ENCODE measurements around the gene STAT4. TPM values are rescaled to one million over a fixed set of nuclear protein-coding genes. Genes with fewer than 3 reads are reported as not detected.

The STAT4 gene
- total RNA-seq, 1 experiment from 2014 or later = 0.71 TPM

- H3K4me1 ChIP-seq (ENCODE audit: insufficient read depth, low read length, poor library complexity, severe bottlenecking) = no peaks in the 10 kb centered on the region
- no peaks in the 10 kb centered on the region for H3K27me3 ChIP-seq (replicated peaks; ENCODE audit: insufficient read depth, low read depth, low read length, poor library complexity)
- no peaks in the 10 kb centered on the region for H3K36me3 ChIP-seq (ENCODE audit: insufficient read depth, low read length, poor library complexity, severe bottlenecking)
- no peak for DNase-seq (ENCODE audit: low spot score)
- no peak for TF ChIP-seq EZH2 (IDR thresholded peaks at IDR 0.05; ENCODE audit: borderline replicate concordance, low read depth, low read length, poor library complexity, severe bottlenecking)
- TF ChIP-seq CTCF (conservative IDR thresholded peaks at IDR 0.05; ENCODE audit: low read depth, low read length) = no peak
- intact Hi-C loops (cut with micrococcal nuclease; ENCODE audit: unreplicated experiment) = no loop called here
- no peak overlapping the region for H3K27ac ChIP-seq (ENCODE audit: low read depth, low read length, poor library complexity, severe bottlenecking)
- no TSS peak for BruUV-seq (replicated peaks)
- ChIA-PET POLR2A (ENCODE audit: low non-redundant PET) (no interaction called here), CTCF (no interaction called here)
- no peaks in the 10 kb centered on the region for H3K9me3 ChIP-seq (ENCODE audit: low read depth, low read length, poor library complexity, severe bottlenecking)
- no peak overlapping the region for H3K4me3 ChIP-seq (ENCODE audit: low read depth, low read length, poor library complexity, severe bottlenecking)
Observed at GRCh38 chr2:191029280-191029950, 121.4 kb downstream of the STAT4 start.

GRCh38 chr2:191026377-191026776, 124.4 kb downstream of the STAT4 start:
- TF ChIP-seq CTCF (conservative IDR thresholded peaks at IDR 0.05; ENCODE audit: low read depth, low read length) = no peak
- DNase-seq (ENCODE audit: low spot score) = no peak
- POLR2A ChIA-PET (ENCODE audit: low non-redundant PET) = no interaction called here
- Histone ChIP-seq H3K27me3 (replicated peaks; ENCODE audit: insufficient read depth, low read depth, low read length, poor library complexity) (no peaks in the 10 kb centered on the region), H3K36me3 (ENCODE audit: insufficient read depth, low read length, poor library complexity, severe bottlenecking) (no peaks in the 10 kb centered on the region), H3K4me3 (ENCODE audit: low read depth, low read length, poor library complexity, severe bottlenecking) (no peak overlapping the region), H3K4me1 (ENCODE audit: insufficient read depth, low read length, poor library complexity, severe bottlenecking) (no peaks in the 10 kb centered on the region), H3K27ac (ENCODE audit: low read depth, low read length, poor library complexity, severe bottlenecking) (no peak overlapping the region), H3K9me3 (ENCODE audit: low read depth, low read length, poor library complexity, severe bottlenecking) (no peaks in the 10 kb centered on the region)
- no TSS peak for BruUV-seq (replicated peaks)
- intact Hi-C loops (cut with micrococcal nuclease; ENCODE audit: unreplicated experiment) = no loop called here
- CTCF ChIA-PET = no interaction called here

- Histone ChIP-seq H3K4me3 (ENCODE audit: low read depth, low read length, poor library complexity, severe bottlenecking) (no peak overlapping the region), H3K9me3 (ENCODE audit: low read depth, low read length, poor library complexity, severe bottlenecking) (no peaks in the 10 kb centered on the region), H3K4me1 (ENCODE audit: insufficient read depth, low read length, poor library complexity, severe bottlenecking) (no peaks in the 10 kb centered on the region), H3K36me3 (ENCODE audit: insufficient read depth, low read length, poor library complexity, severe bottlenecking) (no peaks in the 10 kb centered on the region), H3K27me3 (replicated peaks; ENCODE audit: insufficient read depth, low read depth, low read length, poor library complexity) (no peaks in the 10 kb centered on the region), H3K27ac (ENCODE audit: low read depth, low read length, poor library complexity, severe bottlenecking) (no peak overlapping the region)
- BruUV-seq (replicated peaks) = no TSS peak
- no peak for DNase-seq (ENCODE audit: low spot score)
- intact Hi-C loops (cut with micrococcal nuclease; ENCODE audit: unreplicated experiment) = no loop called here
- ChIA-PET POLR2A (ENCODE audit: low non-redundant PET) (no interaction called here), CTCF (no interaction called here)
- no peak for TF ChIP-seq EZH2 (IDR thresholded peaks at IDR 0.05; ENCODE audit: borderline replicate concordance, low read depth, low read length, poor library complexity, severe bottlenecking)
- TF ChIP-seq CTCF (conservative IDR thresholded peaks at IDR 0.05; ENCODE audit: low read depth, low read length) = no peak
Observed at GRCh38 chr2:191025135-191025534, 125.7 kb downstream of the STAT4 start.

Data from A673 (cell line).